ENCODE measurements around the gene CTSO. TPM values are rescaled to one million over a fixed set of nuclear protein-coding genes. Genes with fewer than 3 reads are reported as not detected.
A peak's percentile ranks its signal among the peaks of the same experiment; 100 is the strongest.

CTSO gene
- total RNA-seq, 1 donor from 2014 or later = 7.2 TPM

DNA sequence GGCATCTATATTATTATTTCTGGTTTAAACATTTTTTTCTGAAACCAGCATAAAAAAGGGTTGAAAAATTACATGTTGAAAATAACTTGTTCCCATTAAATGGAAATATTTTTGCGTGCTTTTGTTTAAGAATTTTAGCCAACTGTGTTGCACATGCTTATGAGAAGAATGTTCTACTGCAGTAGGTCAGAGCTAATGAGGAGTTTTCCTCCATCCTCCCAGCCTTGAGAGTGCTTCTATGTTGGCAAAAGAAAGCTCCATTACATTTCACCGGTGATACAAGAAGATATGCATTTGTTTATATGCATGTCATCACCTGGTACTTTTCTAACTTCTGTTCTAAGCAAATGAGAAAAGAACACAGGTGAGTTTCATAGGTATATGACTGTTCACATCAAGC is 63.7 kb downstream of the CTSO start:
- DNase-seq (ENCODE audit: low spot score) = no peak
- Mint-ChIP-seq H3K27ac (ENCODE audit: unreplicated experiment) (no peak overlapping the region), H3K27me3 (ENCODE audit: low read depth) (no peaks in the 10 kb centered on the region), H3K36me3 (ENCODE audit: low read depth) (peaks cover 3% of the 10 kb centered on the region), H3K9me3 (ENCODE audit: low read depth) (peaks cover 20% of the 10 kb centered on the region), H3K4me3 (ENCODE audit: unreplicated experiment) (no peak overlapping the region), H3K4me1 (ENCODE audit: low read depth) (peaks cover 15% of the 10 kb centered on the region)
- TF ChIP-seq CTCF (IDR thresholded peaks at IDR 0.05) = no peak

GRCh38 chr4:155889031-155889793 is 64.5 kb downstream of the CTSO start:
- Mint-ChIP-seq H3K4me3 (ENCODE audit: unreplicated experiment) (no peak overlapping the region), H3K27me3 (ENCODE audit: low read depth) (no peaks in the 10 kb centered on the region), H3K9me3 (ENCODE audit: low read depth) (peaks cover 16% of the 10 kb centered on the region), H3K36me3 (ENCODE audit: low read depth) (peaks cover 2% of the 10 kb centered on the region), H3K27ac (ENCODE audit: unreplicated experiment) (peak overlapping the region; percentile 68), H3K4me1 (ENCODE audit: low read depth) (peaks cover 15% of the 10 kb centered on the region)
- no peak for DNase-seq (ENCODE audit: low spot score)
- TF ChIP-seq CTCF (IDR thresholded peaks at IDR 0.05) = no peak

- no peak for TF ChIP-seq CTCF (IDR thresholded peaks at IDR 0.05)
- peaks cover 22% of the 10 kb centered on the region for H3K9me3 Mint-ChIP-seq (ENCODE audit: low read depth)
- H3K27ac Mint-ChIP-seq (ENCODE audit: unreplicated experiment) = no peak overlapping the region
- no peak overlapping the region for H3K4me3 Mint-ChIP-seq (ENCODE audit: unreplicated experiment)
- H3K4me1 Mint-ChIP-seq (ENCODE audit: low read depth) = peaks cover 15% of the 10 kb centered on the region
- no peaks in the 10 kb centered on the region for H3K27me3 Mint-ChIP-seq (ENCODE audit: low read depth)
- DNase-seq (ENCODE audit: low spot score) = no peak
- H3K36me3 Mint-ChIP-seq (ENCODE audit: low read depth) = peaks cover 5% of the 10 kb centered on the region
Observed at GRCh38 chr4:155887847-155888570, 65.7 kb downstream of the CTSO start.

DNA sequence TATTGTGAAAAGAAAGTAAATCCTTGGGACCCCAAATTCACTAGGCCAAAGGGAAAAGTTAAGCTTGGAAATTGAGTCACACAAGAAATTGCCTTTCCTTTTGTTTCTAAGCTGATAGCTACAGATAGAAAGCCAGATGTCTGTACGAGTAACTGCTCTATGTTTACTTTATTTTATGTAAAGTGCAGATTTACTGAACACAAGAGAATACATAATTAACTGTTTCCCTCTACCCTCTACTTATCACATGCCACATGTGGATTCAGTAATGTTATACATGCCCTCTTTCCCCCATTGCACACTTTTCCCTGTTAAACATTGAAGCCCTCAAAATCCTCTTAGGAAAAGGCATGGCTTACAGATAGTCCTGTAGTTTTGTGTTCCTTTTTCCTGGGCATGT is 66.6 kb downstream of the CTSO start:
- Mint-ChIP-seq H3K27me3 (ENCODE audit: low read depth) (no peaks in the 10 kb centered on the region), H3K27ac (ENCODE audit: unreplicated experiment) (no peak overlapping the region), H3K4me1 (ENCODE audit: low read depth) (peaks cover 15% of the 10 kb centered on the region), H3K4me3 (ENCODE audit: unreplicated experiment) (no peak overlapping the region), H3K36me3 (ENCODE audit: low read depth) (peaks cover 4% of the 10 kb centered on the region), H3K9me3 (ENCODE audit: low read depth) (peaks cover 21% of the 10 kb centered on the region)
- no peak for DNase-seq (ENCODE audit: low spot score)
- no peak for TF ChIP-seq CTCF (IDR thresholded peaks at IDR 0.05)

GRCh38 chr4:155885666-155886065 is 68.0 kb downstream of the CTSO start:
- Mint-ChIP-seq H3K4me3 (ENCODE audit: unreplicated experiment) (no peak overlapping the region), H3K4me1 (ENCODE audit: low read depth) (peaks cover 13% of the 10 kb centered on the region), H3K36me3 (ENCODE audit: low read depth) (peaks cover 4% of the 10 kb centered on the region), H3K27ac (ENCODE audit: unreplicated experiment) (no peak overlapping the region), H3K27me3 (ENCODE audit: low read depth) (no peaks in the 10 kb centered on the region), H3K9me3 (ENCODE audit: low read depth) (peaks cover 11% of the 10 kb centered on the region)
- no peak for DNase-seq (ENCODE audit: low spot score)
- TF ChIP-seq CTCF (IDR thresholded peaks at IDR 0.05) = no peak
